Karpas-422 (cell line): ENCODE results near the gene HDAC4. TPM values are rescaled to one million over a fixed set of nuclear protein-coding genes. Genes with fewer than 3 reads are reported as not detected.

Experiments used
- DNase-seq: peaks from one replicate; pipeline ENCODE4 v3.0.0-alpha.2; 2015
- H2AFZ ChIP-seq: fragments of 200-600 bp; sonication (generic); 2 replicates; pipeline ENCODE4 v1.6.1; 2014; ENCODE audit warnings: antibody characterized with exemption, low read length, mixed read lengths
- H3K27ac ChIP-seq: fragments of 200-600 bp; sonication (generic); 2 replicates; pipeline ENCODE4 v1.5.1; 2014; ENCODE audit warnings: mild to moderate bottlenecking, low read length, moderate library complexity
- H3K27me3 ChIP-seq: fragments of 200-600 bp; sonication (generic); 2 replicates; pipeline ENCODE4 v1.6.1; 2014; ENCODE audit warnings: low read length, mixed read lengths
- H3K36me3 ChIP-seq: fragments of 200-600 bp; sonication (generic); 2 replicates; pipeline ENCODE4 v1.6.1; 2014; ENCODE audit warnings: low read length, mixed read lengths; ENCODE audit not compliant: insufficient read depth
- H3K4me1 ChIP-seq: fragments of 200-600 bp; sonication (generic); 2 replicates; pipeline ENCODE4 v1.6.1; 2014; ENCODE audit warnings: mild to moderate bottlenecking, low read length, mixed read lengths
- H3K4me2 ChIP-seq: fragments of 200-600 bp; sonication (generic); 2 replicates; pipeline ENCODE4 v1.6.1; 2014; ENCODE audit warnings: low read length, low read depth, mild to moderate bottlenecking; ENCODE audit not compliant: poor library complexity, severe bottlenecking
- H3K4me3 ChIP-seq: fragments of 200-600 bp; sonication (generic); 2 replicates; pipeline ENCODE4 v1.5.1; 2014; ENCODE audit warnings: mild to moderate bottlenecking, antibody characterized with exemption, low read length, mixed read lengths
- H3K79me2 ChIP-seq: fragments of 200-600 bp; sonication (generic); 2 replicates; pipeline ENCODE4 v1.6.1; 2014; ENCODE audit warnings: mild to moderate bottlenecking, low read length, mixed read lengths
- H3K9ac ChIP-seq: fragments of 200-600 bp; sonication (generic); 2 replicates; pipeline ENCODE4 v1.6.0; 2014; ENCODE audit warnings: low read length
- H3K9me2 ChIP-seq: fragments of 200-600 bp; sonication (generic), shearing (Covaris generic); replicated peaks from 2 replicates; pipeline ENCODE4 v1.6.0; 2014; ENCODE audit warnings: mild to moderate bottlenecking, low read length, moderate library complexity; ENCODE audit not compliant: insufficient read depth
- H3K9me3 ChIP-seq: fragments of 300-700, 200-600 bp; sonication (generic); 2 replicates; pipeline ENCODE4 v1.6.1; 2014; ENCODE audit warnings: low read length, mixed read lengths
- H4K20me1 ChIP-seq: fragments of 200-600 bp; sonication (generic); 2 replicates; pipeline ENCODE4 v1.6.1; 2014; ENCODE audit warnings: mild to moderate bottlenecking, antibody characterized with exemption, low read length, low read depth; ENCODE audit not compliant: insufficient read depth
- total RNA-seq: library from RNA; depleted of rRNA; stranded (reverse); fragments of >200 nt; shearing (Covaris generic); gene quantifications from 2 replicates; pipeline ENCODE4 v1.2.3, GENCODE V29; 2014; ENCODE audit warnings: low replicate concordance

The HDAC4 gene
- total RNA-seq, 1 experiment from 2014 or later, result 8.5 TPM

DNA sequence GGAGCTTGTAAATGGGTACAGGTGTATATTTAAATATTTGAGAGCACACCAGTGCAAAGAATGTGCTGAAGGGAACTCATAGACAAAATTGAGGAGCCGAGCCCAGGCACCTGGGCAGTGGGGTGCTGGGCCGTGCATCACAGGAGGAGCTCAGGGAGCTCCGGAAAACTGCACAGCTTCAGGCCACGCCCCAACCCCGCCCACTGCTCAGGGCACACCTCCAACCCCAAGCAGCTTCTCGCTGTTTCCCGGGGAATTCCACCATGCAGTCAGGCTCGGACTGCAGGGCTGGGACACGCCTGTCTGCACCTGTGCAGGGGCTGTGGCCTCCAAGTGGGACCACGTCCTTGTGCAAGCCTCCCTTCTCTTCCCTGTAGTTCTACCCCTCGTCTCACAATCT lies 243.0 kb downstream of the HDAC4 start:
- Histone ChIP-seq H3K79me2 (no peaks in the 10 kb centered on the region), H3K4me2 (no peak overlapping the region), H3K9ac (no peak overlapping the region), H3K4me1 (no peaks in the 10 kb centered on the region), H3K4me3 (no peak overlapping the region), H3K9me3 (no peaks in the 10 kb centered on the region; the same call in 1 of the 2 replicates), H3K27me3 (no peaks in the 10 kb centered on the region), H2AFZ (no peak overlapping the region), H3K36me3 (no peaks in the 10 kb centered on the region), H3K9me2 (no peaks in the 10 kb centered on the region), H4K20me1 (no peaks in the 10 kb centered on the region), H3K27ac (no peak overlapping the region)
- DNase-seq, result no peak

DNA sequence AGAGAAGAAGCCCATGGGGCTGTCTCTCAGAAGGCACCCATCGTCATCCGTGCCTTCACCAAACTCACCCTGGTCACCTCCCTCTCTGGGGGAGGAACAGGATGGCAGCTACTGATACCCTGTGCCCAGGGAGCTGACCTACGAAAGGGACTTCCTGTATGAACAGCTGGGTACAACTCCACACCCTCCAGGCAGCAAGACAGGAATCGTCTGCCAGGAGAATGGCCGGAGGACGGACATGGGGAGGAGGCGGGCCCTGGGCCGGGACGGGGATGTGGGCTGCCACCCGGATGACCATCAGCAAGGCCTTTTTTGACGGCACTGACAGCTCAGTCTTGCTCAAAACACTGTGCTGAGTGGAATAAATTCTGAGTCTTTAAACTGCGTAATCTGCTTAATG lies 243.6 kb downstream of the HDAC4 start:
- H3K4me1 ChIP-seq, result no peaks in the 10 kb centered on the region
- no peaks in the 10 kb centered on the region for H3K9me2 ChIP-seq
- H3K4me2 ChIP-seq, result no peak overlapping the region
- no peak overlapping the region for H3K4me3 ChIP-seq
- H3K27ac ChIP-seq, result no peak overlapping the region
- no peaks in the 10 kb centered on the region for H3K27me3 ChIP-seq
- no peak overlapping the region for H2AFZ ChIP-seq
- H3K79me2 ChIP-seq, result no peaks in the 10 kb centered on the region
- no peaks in the 10 kb centered on the region for H3K36me3 ChIP-seq
- no peak for DNase-seq
- no peak overlapping the region for H3K9ac ChIP-seq
- no peaks in the 10 kb centered on the region for H4K20me1 ChIP-seq
- H3K9me3 ChIP-seq, result no peaks in the 10 kb centered on the region; the same call in 1 of the 2 replicates

DNA sequence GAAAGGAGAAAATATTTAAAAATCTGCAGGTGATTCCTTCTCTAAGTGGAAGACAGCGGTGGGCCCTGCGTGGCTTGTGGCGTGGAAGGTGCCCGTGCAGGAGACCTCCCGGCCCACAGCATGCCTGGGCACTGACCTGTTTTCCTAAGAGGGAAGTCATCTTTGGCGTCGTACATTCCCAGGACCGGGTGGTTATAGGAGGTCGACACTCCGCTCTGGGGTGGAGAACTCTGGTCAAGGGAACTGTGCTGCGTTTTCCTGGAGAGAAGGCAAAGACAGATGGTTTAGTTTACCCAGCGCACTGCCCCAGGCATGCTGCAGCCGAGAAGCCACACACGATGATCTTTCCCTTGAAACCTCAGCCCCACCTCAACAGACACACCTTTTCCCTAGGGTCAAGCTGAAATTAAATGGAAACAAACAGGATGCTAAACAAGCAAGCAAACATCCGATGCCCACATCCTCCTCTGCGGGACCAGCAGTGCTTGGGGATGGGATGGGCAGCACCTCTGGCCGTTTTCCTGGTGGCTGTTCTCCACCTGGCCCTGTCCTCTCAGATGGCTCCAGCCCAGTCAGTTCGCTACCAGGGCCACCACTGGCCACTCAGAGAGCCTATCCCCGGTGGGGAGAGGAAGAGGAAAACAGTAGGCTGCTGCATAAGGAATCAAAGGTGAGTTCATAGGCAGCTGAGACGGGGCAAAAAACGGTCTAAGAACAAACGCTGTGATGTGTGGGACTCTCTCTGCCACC lies 244.1 kb downstream of the HDAC4 start:
- H4K20me1 ChIP-seq, result no peaks in the 10 kb centered on the region
- no peaks in the 10 kb centered on the region for H3K4me1 ChIP-seq
- DNase-seq, result no peak
- no peaks in the 10 kb centered on the region; the same call in 1 of the 2 replicates for H3K9me3 ChIP-seq
- no peak overlapping the region for H3K9ac ChIP-seq
- no peaks in the 10 kb centered on the region for H3K9me2 ChIP-seq
- H3K79me2 ChIP-seq, result no peaks in the 10 kb centered on the region
- no peak overlapping the region for H3K27ac ChIP-seq
- H2AFZ ChIP-seq, result no peak overlapping the region
- H3K27me3 ChIP-seq, result no peaks in the 10 kb centered on the region
- H3K4me3 ChIP-seq, result no peak overlapping the region
- H3K4me2 ChIP-seq, result no peak overlapping the region
- H3K36me3 ChIP-seq, result no peaks in the 10 kb centered on the region

DNA sequence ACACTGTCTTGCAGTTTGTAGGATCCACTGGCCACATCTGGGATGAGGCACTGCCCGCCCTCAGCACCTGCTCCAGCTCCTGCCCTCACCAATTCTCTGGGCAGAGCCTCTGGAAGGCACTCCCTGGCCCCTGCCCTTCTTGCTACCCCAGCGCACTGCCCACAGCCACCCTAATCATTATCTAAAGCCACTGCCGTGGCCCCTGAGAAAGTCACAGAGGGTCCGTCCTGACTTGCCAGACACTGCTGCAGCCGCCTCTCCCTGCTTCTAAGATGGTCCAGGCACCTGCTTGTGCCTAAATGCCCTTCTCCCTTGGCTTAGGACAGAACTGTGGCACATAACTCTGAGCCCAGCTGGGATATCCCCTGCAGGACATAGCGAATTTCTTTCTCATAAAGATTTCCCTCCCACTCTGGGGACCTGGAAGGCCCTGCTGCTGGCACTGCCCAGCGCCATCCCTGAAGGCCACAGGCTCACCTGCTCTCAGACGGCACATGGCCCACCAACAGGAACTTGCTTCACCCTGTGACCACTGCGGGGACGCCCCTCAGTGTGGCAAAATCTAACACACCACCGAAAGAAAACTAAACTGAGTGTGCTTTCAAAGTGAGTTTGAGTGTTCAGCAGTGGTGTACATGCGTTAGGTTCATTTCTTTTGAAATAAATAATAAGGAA lies 244.9 kb downstream of the HDAC4 start:
- H4K20me1 ChIP-seq, result no peaks in the 10 kb centered on the region
- H3K27me3 ChIP-seq, result no peaks in the 10 kb centered on the region
- H3K36me3 ChIP-seq, result no peaks in the 10 kb centered on the region

DNA sequence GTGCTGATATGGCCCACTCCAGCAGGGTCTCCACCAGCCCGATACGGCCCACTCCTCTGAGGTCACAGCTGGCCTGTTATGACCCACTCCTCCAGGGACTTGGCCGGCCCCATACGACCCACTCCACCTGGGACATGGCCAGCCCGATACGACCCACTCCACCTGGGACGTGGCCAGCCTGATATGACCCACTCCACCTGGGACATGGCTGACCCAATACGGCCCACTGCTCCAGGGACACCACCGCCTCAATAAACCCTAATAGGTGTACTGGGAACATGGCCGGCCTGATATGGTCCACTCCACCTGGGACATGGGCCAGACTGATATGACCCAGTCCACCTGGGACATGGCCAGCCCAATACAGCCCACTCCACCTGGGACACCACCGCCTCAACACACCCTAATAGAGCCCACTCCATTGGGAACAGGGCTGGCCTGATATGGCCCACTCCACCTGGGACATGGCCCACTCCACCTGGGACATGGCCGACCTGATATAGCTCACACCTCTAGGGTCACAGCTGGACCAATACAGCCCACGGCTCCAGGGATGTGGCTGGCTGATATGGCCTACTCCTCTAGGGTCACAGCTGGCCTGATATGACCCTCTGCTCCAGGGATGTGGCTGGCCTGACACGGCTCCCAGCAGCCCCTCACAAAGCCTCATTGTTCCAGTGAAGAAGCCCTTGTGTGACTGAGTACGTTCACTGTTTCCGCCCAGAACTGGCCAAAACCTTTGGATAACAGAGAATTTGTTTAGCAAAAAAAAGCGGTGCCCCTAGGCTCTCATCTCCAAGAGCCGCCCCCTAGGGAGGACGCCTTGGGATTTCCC lies 245.6 kb downstream of the HDAC4 start:
- H3K9ac ChIP-seq, result no peak overlapping the region
- no peak overlapping the region for H3K27ac ChIP-seq
- H3K9me2 ChIP-seq, result no peaks in the 10 kb centered on the region
- DNase-seq, result no peak
- no peaks in the 10 kb centered on the region for H3K79me2 ChIP-seq
- no peak overlapping the region for H2AFZ ChIP-seq
- no peaks in the 10 kb centered on the region for H4K20me1 ChIP-seq
- no peaks in the 10 kb centered on the region for H3K4me1 ChIP-seq
- H3K27me3 ChIP-seq, result no peaks in the 10 kb centered on the region
- H3K4me2 ChIP-seq, result no peak overlapping the region
- H3K9me3 ChIP-seq, result no peaks in the 10 kb centered on the region; the same call in 1 of the 2 replicates
- H3K36me3 ChIP-seq, result no peaks in the 10 kb centered on the region
- no peak overlapping the region for H3K4me3 ChIP-seq

More for the DNA sequence above, 244.9 kb downstream of the HDAC4 start:
- no peak for DNase-seq
- H3K27ac ChIP-seq, result no peak overlapping the region
- H3K9me3 ChIP-seq, result no peaks in the 10 kb centered on the region; the same call in 1 of the 2 replicates
- no peak overlapping the region for H3K4me2 ChIP-seq
- H3K9ac ChIP-seq, result no peak overlapping the region
- no peak overlapping the region for H3K4me3 ChIP-seq
- H3K4me1 ChIP-seq, result no peaks in the 10 kb centered on the region
- H2AFZ ChIP-seq, result no peak overlapping the region
- no peaks in the 10 kb centered on the region for H3K79me2 ChIP-seq
- H3K9me2 ChIP-seq, result no peaks in the 10 kb centered on the region

DNA sequence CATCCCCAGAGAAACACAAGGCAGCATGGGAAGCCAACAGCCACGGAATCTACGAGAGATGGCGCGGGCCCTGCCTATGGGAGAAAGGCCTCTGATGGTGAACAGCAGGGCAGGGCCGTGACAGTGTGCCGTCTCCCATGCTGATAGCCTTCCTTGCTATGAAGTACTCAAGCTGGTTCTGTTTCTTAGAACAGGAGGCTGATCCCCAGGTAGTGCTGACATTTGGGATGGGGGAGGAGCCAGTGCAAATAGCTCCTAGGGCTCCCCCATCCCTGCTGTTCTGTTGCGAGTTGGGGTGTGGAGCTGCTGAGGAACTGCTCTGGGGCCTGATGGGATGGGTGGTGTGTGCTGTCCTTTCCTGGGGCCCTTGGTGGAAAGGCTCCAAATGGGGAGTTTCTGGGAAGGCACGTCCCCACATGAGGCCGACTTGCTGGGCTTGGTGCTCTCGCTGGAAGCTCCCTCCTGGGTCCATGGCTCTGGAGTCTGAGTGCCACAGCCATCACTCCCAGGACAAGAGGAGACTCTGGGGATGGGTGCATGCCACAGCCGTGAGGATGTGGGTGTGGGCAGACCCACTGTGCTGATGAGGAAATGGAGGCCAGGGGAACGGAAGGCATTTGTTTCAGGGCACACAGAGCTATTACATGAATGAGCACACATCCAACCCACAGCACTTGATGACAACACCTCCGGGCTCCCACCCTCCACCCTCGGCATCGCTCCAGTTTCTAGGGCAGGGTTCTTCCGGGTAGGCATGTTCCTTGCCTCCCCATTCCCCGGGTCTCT lies 246.8 kb downstream of the HDAC4 start:
- Histone ChIP-seq H3K4me2 (no peak overlapping the region), H3K9ac (no peak overlapping the region), H3K9me2 (no peaks in the 10 kb centered on the region), H3K27me3 (no peaks in the 10 kb centered on the region), H2AFZ (no peak overlapping the region), H4K20me1 (no peaks in the 10 kb centered on the region), H3K9me3 (no peaks in the 10 kb centered on the region; the same call in 1 of the 2 replicates), H3K79me2 (no peaks in the 10 kb centered on the region), H3K36me3 (no peaks in the 10 kb centered on the region), H3K27ac (no peak overlapping the region), H3K4me1 (no peaks in the 10 kb centered on the region), H3K4me3 (no peak overlapping the region)
- no peak for DNase-seq

DNA sequence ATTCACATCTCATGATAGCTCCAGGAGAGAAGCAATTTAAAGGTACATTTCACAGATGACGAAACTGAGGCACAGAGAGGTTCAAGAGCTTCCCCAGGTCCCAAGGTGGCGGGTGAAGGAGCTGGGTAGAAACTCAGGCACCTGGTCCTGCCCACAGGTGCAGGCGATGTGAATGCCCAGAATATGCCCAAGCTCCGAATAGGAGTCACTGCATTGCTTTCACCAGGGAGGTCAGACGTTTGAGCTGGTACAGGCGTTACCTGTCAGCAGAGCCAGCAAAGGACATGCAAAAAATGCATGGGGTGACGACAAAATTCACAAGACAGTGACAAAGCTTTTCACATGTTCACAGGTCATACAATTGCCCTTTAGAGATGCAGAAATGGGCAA lies 247.9 kb downstream of the HDAC4 start:
- Histone ChIP-seq H3K4me1 (no peaks in the 10 kb centered on the region), H3K36me3 (no peaks in the 10 kb centered on the region), H3K27ac (no peak overlapping the region), H3K4me3 (no peak overlapping the region), H3K9me3 (no peaks in the 10 kb centered on the region), H4K20me1 (no peaks in the 10 kb centered on the region), H2AFZ (no peak overlapping the region), H3K79me2 (no peaks in the 10 kb centered on the region), H3K4me2 (no peak overlapping the region), H3K9ac (no peak overlapping the region), H3K27me3 (no peaks in the 10 kb centered on the region), H3K9me2 (no peaks in the 10 kb centered on the region)
- DNase-seq, result no peak
